VCaP (cell line): ENCODE data around the gene SDHAF1.

Experiments used
- H3K27ac ChIP-seq: fragments of 450-650 bp; 2 replicates; pipeline ENCODE4 v1.5.1; 2017
- TF ChIP-seq, protein P1 (sequence below): fragments of 450-650 bp; conservative IDR thresholded peaks from 2 replicates; pipeline ENCODE4 v1.5.1; 2017; ENCODE audit warnings: mild to moderate bottlenecking, moderate library complexity

The SDHAF1 gene

DNA sequence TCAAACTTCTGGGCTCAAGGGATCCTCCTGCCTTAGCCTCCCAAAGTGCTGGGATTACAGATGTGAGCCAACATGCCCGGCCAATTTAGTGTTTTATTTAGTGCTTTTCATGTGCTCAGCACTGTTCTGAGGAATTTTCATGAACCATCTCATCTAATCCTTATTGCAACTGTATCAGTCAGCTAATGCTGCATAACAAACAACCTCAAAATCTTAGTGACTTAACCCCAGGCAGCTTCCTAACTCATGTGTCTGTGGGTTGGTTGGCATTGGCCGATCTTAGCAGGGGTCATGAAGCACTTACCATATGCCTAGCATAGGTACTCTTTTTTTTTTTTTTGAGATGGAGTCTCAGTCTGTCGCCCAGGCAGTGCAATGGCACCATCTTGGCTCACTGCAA is 6.2 kb upstream of the SDHAF1 start:
- TF ChIP-seq, protein P1, sequence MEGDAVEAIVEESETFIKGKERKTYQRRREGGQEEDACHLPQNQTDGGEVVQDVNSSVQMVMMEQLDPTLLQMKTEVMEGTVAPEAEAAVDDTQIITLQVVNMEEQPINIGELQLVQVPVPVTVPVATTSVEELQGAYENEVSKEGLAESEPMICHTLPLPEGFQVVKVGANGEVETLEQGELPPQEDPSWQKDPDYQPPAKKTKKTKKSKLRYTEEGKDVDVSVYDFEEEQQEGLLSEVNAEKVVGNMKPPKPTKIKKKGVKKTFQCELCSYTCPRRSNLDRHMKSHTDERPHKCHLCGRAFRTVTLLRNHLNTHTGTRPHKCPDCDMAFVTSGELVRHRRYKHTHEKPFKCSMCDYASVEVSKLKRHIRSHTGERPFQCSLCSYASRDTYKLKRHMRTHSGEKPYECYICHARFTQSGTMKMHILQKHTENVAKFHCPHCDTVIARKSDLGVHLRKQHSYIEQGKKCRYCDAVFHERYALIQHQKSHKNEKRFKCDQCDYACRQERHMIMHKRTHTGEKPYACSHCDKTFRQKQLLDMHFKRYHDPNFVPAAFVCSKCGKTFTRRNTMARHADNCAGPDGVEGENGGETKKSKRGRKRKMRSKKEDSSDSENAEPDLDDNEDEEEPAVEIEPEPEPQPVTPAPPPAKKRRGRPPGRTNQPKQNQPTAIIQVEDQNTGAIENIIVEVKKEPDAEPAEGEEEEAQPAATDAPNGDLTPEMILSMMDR: no peak
- no peak overlapping the region for H3K27ac ChIP-seq

DNA sequence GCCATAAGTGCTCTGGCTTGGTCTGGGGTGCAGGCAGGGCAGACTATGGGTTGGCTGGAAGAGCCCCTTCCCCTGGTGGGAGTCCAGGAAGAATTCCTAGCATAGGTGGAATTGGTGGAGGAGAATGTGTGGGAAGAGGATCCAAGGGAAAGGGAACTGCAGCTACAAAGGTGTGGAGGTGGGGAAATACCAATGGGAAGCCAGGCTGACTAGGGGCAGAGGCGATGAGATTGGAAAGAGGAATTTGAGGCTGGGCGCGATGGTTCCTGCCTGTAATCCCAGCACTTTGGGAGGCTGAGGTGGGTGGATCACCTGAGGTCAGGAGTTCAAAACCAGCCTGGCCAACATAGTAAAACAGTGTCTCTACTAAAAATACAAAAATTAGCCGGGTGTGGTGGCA is 4.8 kb upstream of the SDHAF1 start:
- TF ChIP-seq, protein P1: no peak
- H3K27ac ChIP-seq: no peak overlapping the region

DNA sequence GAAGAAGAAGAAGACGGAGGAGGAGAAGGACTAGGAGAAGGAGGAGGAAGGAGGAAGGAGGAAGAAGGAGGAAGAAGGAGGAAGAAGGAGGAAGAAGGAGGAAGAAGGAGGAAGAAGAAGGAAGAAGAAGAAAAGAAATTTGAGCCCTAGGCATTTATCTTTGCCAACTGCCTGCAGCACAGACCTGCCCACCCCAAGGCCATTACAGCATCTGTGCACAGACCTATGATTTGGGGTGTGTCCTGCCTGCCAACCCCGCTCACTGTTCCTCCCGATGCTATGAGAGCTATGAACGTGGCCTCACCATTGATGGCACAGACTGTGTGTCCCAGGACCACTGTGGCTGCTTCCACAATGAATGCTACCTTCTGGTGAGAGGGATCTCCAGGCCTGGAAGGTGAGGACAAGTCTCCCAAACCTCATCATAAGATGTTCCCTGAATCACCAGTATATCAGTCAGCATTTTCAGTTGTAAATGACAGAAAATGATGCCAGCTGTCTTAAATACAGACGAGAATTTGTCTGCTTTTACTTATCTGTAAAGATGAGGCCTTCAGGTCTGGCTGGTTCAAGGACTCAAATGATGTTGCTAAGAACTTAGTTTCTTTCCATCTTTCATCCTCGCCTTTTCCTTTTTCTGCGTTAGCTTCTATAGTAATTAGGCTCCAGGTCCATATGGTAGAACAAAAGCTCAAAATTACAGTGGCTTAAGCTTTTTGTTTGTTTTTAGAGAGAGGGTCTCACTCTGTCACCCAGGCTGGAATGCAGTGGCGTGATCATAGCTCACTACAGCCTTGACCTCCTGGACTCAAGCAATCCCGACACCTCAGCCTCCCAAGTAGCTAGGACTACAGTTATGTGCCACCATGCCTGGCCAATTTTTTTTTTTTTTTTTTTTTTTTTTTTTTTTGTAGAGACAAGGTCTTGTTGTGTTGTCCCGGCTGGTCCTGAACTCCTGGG is 3.9 kb upstream of the SDHAF1 start:
- no peak overlapping the region for H3K27ac ChIP-seq
- TF ChIP-seq, protein P1: no peak

DNA sequence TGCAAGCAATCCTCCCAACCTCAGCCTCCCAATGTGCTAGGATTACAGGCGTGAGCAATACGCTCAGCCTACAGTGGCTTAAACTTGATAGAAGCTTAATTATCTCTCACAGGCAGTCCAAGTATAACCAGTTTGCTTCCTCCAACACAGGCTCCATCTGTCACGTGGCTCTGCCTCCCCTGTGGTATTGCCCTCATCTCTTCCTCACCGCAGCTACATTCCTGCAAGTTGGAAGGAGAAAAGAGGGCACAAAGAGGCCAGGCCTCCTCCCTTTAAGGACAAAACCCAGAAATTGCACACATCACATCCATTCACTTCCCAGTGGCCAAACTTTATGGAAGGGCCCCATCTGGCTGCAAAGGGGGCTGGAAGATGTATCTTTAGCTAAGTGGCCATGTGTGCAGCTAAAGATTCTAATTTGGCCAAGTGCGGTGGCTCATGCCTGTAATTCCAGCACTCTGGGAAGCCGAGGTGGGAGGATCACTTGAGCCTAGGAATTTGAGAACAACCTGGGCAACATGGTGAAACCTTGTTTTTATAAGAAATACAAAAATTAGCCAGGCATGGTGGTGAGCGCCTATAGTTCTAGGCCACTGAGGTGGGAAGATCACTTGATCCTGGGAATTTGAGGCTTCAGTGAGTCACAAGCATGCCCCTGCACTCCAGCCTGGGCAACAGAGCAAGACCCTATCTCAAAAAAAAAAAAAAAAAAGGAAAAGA is 3.1 kb upstream of the SDHAF1 start:
- no peak overlapping the region for H3K27ac ChIP-seq
- TF ChIP-seq, protein P1: no peak

DNA sequence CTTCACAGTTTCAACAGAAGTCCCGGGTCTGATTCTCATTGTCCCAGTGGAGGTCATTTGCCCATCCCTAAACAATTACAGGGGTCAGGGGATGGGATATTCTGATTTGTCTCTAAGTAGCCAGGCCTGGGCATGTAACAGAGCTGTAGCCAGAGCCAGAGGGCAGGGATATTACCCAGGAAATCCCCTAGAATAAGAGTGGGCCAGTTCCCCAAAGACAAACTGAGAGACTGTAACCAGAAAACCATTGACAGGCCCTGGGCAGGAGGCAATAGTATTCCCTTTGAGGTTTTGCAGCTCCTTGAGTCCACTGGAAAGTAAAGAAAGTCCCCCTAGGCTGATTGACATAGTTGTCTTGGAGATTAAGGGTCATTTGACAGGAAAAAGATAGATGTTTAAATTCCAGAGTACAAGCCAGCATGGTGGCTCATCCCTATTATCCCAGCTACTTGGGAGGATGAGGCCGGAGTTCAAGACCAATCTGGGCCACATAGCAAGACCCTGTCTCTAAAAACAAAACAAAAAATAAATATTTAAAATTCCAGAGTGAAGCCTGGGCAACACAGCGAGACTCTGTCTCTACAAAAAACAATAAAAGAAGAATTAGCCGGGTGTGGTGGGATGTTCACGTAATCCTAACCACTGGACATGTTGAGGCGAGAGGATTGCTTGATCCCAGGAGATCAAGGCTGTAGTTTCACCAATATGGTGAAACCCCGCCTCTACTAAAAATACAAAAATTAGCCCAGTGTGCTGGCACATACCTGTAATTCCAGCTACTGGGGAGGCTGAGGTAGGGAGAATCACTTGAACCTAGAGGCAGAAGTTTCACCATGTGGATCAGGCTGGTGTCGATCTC is 1.9 kb upstream of the SDHAF1 start:
- no peak overlapping the region for H3K27ac ChIP-seq
- TF ChIP-seq, protein P1: no peak

DNA sequence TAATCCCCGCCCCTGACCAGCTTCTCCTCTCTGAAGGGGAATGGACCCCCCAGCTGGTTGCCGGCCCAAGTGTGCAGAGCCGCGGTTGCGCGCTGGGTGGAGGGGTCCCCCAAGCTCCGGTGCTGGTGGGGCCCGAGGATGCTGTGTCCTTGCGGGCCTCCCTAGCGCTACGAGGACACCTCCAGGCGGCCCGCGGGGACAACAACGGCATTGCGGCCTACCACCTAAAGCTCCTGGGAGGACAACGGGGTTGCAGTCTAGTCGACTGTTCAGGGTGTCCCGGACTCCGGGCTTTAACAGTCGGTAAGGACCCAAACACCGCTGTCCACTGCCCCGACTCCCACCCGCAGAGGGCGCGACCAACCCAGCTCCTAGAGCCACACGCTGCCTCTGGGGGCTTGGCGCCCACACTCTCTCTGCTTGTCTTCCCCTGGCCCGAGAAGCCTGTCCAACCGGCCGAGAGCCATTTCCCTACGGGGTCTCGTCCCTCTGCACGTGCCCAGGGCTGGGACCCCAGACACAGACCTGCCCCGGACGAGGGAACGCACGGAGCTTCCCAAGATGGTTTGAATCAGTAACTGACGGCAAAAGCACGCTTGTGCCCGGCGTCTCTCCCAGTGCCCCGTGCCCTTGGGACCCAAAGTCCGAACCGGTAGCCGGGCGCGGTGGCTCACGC is 927 bp upstream of the SDHAF1 start:
- TF ChIP-seq, protein P1: no peak
- peak overlapping the region; percentile 90; the same call in 1 of the 2 replicates for H3K27ac ChIP-seq
